ENCODE data around the gene LAMP1.

LAMP1 gene

GRCh38 chr13:113332615-113333014 is 35.6 kb downstream of the LAMP1 start:
- Histone ChIP-seq H3K27ac (no peak overlapping the region), H3K9me3 (no peaks in the 10 kb centered on the region), H3K4me1 (no peaks in the 10 kb centered on the region), H3K4me3 (no peak overlapping the region), H3K27me3 (no peaks in the 10 kb centered on the region), H3K36me3 (peaks cover 0 to 1% (median 0%) of the 10 kb centered on the region in 3 donors)
- no peak for TF ChIP-seq CTCF (IDR thresholded peaks at IDR 0.05)
- intact Hi-C loops (cut with DNase I; ENCODE audit: low total_unique reads): no loop called here
- no peak for DNase-seq

GRCh38 chr13:113333076-113333475 is 36.0 kb downstream of the LAMP1 start:
- no peak for TF ChIP-seq CTCF (IDR thresholded peaks at IDR 0.05)
- H3K27me3 ChIP-seq: no peaks in the 10 kb centered on the region
- DNase-seq: no peak
- intact Hi-C loops (cut with DNase I; ENCODE audit: low total_unique reads): no loop called here
- no peaks in the 10 kb centered on the region for H3K9me3 ChIP-seq
- H3K4me1 ChIP-seq: no peaks in the 10 kb centered on the region
- H3K27ac ChIP-seq: no peak overlapping the region
- H3K4me3 ChIP-seq: no peak overlapping the region
- peaks cover 0 to 6% (median 0%) of the 10 kb centered on the region in 3 donors for H3K36me3 ChIP-seq

- no peak for DNase-seq
- no peaks in the 10 kb centered on the region for H3K27me3 ChIP-seq
- no peaks in the 10 kb centered on the region for H3K4me1 ChIP-seq
- no peaks in the 10 kb centered on the region for H3K9me3 ChIP-seq
- no peak for TF ChIP-seq CTCF (IDR thresholded peaks at IDR 0.05)
- H3K36me3 ChIP-seq: peaks cover 0 to 11% (median 0%) of the 10 kb centered on the region in 3 donors
- no peak overlapping the region for H3K27ac ChIP-seq
- intact Hi-C loops (cut with DNase I; ENCODE audit: low total_unique reads): no loop called here
- H3K4me3 ChIP-seq: no peak overlapping the region
These were observed 40.5 kb downstream of the LAMP1 start for GRCh38 chr13:113337556-113337955.

GRCh38 chr13:113337976-113338375 is 40.9 kb downstream of the LAMP1 start:
- H3K27ac ChIP-seq: no peak overlapping the region
- H3K4me1 ChIP-seq: no peaks in the 10 kb centered on the region
- H3K27me3 ChIP-seq: no peaks in the 10 kb centered on the region
- H3K4me3 ChIP-seq: no peak overlapping the region
- no peaks in the 10 kb centered on the region for H3K9me3 ChIP-seq
- intact Hi-C loops (cut with DNase I; ENCODE audit: low total_unique reads): no loop called here
- DNase-seq: no peak
- peaks cover 0 to 11% (median 0%) of the 10 kb centered on the region in 3 donors for H3K36me3 ChIP-seq
- TF ChIP-seq CTCF (IDR thresholded peaks at IDR 0.05): no peak

GRCh38 chr13:113338451-113338850 is 41.4 kb downstream of the LAMP1 start:
- intact Hi-C loops (cut with DNase I; ENCODE audit: low total_unique reads): no loop called here
- Histone ChIP-seq H3K9me3 (no peaks in the 10 kb centered on the region), H3K4me1 (no peaks in the 10 kb centered on the region), H3K27me3 (no peaks in the 10 kb centered on the region), H3K4me3 (no peak overlapping the region), H3K36me3 (peaks cover 0 to 16% (median 0%) of the 10 kb centered on the region in 3 donors), H3K27ac (no peak overlapping the region)
- no peak for TF ChIP-seq CTCF (IDR thresholded peaks at IDR 0.05)
- DNase-seq: no peak

Data from tibial artery (tissue), 4 donors.